ENCODE data around the gene CLDN11. TPM values are rescaled to one million over a fixed set of nuclear protein-coding genes. Genes with fewer than 3 reads are reported as not detected.

Gene CLDN11
- total RNA-seq, 1 experiment from 2014 or later = 12.1 TPM

DNA sequence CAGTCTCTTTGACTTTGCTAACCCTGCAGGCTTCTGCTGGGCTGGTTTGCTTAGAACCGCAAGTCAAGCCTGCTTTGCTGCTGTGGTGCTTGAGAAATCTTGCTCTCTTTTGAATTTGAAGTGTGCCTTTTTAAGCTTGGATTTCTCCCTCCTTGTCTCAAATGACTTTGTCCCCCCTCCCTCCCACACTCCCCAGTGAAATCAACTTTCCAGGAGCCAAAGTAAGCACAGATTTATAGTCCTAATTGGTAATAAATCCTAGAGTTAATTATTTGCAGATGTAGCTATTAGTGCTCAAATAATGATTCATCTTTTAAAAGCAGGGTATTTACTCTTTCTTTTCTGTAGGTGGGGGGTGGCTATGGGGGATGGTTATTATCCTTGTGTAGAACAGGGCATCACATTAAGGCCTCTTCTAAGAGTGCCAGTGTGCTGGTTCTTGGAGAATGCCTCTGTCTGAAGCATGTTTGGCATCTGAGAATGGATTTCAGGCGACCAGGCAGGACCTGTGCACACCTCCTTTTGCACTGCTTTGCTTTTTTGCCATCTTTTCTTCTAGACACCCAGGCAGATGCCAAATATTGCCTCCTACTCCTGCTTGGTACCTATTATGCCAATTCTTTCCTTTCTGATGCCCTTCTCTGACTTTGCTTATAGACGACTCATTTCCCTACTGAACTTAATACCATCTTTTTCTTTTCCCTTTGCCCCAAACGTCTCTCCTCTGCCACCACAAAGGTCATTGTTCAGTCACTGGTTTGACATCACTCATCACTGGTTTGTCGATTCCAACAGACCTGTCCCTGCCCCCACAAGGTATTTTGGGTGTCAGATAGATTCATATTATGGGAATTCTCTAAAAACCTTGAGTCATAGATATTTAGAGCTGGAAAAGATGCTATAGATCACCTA lies 50.7 kb downstream of the CLDN11 start:
- Mint-ChIP-seq H3K4me3 (no peak overlapping the region), H3K36me3 (no peaks in the 10 kb centered on the region), H3K4me1 (peaks cover 42% of the 10 kb centered on the region), H3K27ac (no peak overlapping the region), H3K9me3 (no peaks in the 10 kb centered on the region), H3K27me3 (ENCODE audit: low read depth) (no peaks in the 10 kb centered on the region)
- TF ChIP-seq TEAD4 (CRISPR knock-in tag; IDR thresholded peaks at IDR 0.05) (no peak), MYBL2 (CRISPR knock-in tag; IDR thresholded peaks at IDR 0.05) (no peak), ZNF263 (CRISPR knock-in tag; IDR thresholded peaks at IDR 0.05; ENCODE audit: low read depth) (no peak), PRRX2 (CRISPR knock-in tag; IDR thresholded peaks at IDR 0.05) (no peak), CBFB (CRISPR knock-in tag; IDR thresholded peaks at IDR 0.05; ENCODE audit: low read depth) (no peak), TCF7 (CRISPR knock-in tag; IDR thresholded peaks at IDR 0.05; ENCODE audit: low read depth) (no peak), ZNF423 (CRISPR knock-in tag; IDR thresholded peaks at IDR 0.05) (no peak), ESRRA (CRISPR knock-in tag; IDR thresholded peaks at IDR 0.05; ENCODE audit: borderline replicate concordance) (no peak), RORB (CRISPR knock-in tag; IDR thresholded peaks at IDR 0.05) (no peak), NFE2L1 (CRISPR knock-in tag; IDR thresholded peaks at IDR 0.05) (no peak)
- TF ChIP-seq, protein P1, sequence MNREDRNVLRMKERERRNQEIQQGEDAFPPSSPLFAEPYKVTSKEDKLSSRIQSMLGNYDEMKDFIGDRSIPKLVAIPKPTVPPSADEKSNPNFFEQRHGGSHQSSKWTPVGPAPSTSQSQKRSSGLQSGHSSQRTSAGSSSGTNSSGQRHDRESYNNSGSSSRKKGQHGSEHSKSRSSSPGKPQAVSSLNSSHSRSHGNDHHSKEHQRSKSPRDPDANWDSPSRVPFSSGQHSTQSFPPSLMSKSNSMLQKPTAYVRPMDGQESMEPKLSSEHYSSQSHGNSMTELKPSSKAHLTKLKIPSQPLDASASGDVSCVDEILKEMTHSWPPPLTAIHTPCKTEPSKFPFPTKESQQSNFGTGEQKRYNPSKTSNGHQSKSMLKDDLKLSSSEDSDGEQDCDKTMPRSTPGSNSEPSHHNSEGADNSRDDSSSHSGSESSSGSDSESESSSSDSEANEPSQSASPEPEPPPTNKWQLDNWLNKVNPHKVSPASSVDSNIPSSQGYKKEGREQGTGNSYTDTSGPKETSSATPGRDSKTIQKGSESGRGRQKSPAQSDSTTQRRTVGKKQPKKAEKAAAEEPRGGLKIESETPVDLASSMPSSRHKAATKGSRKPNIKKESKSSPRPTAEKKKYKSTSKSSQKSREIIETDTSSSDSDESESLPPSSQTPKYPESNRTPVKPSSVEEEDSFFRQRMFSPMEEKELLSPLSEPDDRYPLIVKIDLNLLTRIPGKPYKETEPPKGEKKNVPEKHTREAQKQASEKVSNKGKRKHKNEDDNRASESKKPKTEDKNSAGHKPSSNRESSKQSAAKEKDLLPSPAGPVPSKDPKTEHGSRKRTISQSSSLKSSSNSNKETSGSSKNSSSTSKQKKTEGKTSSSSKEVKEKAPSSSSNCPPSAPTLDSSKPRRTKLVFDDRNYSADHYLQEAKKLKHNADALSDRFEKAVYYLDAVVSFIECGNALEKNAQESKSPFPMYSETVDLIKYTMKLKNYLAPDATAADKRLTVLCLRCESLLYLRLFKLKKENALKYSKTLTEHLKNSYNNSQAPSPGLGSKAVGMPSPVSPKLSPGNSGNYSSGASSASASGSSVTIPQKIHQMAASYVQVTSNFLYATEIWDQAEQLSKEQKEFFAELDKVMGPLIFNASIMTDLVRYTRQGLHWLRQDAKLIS (CRISPR knock-in tag; IDR thresholded peaks at IDR 0.05; ENCODE audit: borderline replicate concordance) = no peak
- TF ChIP-seq, protein P2, sequence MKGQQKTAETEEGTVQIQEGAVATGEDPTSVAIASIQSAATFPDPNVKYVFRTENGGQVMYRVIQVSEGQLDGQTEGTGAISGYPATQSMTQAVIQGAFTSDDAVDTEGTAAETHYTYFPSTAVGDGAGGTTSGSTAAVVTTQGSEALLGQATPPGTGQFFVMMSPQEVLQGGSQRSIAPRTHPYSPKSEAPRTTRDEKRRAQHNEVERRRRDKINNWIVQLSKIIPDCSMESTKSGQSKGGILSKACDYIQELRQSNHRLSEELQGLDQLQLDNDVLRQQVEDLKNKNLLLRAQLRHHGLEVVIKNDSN (CRISPR knock-in tag; IDR thresholded peaks at IDR 0.05) = no peak
- TF ChIP-seq, protein P3, sequence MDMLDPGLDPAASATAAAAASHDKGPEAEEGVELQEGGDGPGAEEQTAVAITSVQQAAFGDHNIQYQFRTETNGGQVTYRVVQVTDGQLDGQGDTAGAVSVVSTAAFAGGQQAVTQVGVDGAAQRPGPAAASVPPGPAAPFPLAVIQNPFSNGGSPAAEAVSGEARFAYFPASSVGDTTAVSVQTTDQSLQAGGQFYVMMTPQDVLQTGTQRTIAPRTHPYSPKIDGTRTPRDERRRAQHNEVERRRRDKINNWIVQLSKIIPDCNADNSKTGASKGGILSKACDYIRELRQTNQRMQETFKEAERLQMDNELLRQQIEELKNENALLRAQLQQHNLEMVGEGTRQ (CRISPR knock-in tag; IDR thresholded peaks at IDR 0.05) = no peak
- TF ChIP-seq, protein P4, sequence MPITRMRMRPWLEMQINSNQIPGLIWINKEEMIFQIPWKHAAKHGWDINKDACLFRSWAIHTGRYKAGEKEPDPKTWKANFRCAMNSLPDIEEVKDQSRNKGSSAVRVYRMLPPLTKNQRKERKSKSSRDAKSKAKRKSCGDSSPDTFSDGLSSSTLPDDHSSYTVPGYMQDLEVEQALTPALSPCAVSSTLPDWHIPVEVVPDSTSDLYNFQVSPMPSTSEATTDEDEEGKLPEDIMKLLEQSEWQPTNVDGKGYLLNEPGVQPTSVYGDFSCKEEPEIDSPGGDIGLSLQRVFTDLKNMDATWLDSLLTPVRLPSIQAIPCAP (CRISPR knock-in tag; IDR thresholded peaks at IDR 0.05) = no peak
- TF ChIP-seq, protein P5, sequence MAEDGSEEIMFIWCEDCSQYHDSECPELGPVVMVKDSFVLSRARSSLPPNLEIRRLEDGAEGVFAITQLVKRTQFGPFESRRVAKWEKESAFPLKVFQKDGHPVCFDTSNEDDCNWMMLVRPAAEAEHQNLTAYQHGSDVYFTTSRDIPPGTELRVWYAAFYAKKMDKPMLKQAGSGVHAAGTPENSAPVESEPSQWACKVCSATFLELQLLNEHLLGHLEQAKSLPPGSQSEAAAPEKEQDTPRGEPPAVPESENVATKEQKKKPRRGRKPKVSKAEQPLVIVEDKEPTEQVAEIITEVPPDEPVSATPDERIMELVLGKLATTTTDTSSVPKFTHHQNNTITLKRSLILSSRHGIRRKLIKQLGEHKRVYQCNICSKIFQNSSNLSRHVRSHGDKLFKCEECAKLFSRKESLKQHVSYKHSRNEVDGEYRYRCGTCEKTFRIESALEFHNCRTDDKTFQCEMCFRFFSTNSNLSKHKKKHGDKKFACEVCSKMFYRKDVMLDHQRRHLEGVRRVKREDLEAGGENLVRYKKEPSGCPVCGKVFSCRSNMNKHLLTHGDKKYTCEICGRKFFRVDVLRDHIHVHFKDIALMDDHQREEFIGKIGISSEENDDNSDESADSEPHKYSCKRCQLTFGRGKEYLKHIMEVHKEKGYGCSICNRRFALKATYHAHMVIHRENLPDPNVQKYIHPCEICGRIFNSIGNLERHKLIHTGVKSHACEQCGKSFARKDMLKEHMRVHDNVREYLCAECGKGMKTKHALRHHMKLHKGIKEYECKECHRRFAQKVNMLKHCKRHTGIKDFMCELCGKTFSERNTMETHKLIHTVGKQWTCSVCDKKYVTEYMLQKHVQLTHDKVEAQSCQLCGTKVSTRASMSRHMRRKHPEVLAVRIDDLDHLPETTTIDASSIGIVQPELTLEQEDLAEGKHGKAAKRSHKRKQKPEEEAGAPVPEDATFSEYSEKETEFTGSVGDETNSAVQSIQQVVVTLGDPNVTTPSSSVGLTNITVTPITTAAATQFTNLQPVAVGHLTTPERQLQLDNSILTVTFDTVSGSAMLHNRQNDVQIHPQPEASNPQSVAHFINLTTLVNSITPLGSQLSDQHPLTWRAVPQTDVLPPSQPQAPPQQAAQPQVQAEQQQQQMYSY (CRISPR knock-in tag; IDR thresholded peaks at IDR 0.05) = no peak
- TF ChIP-seq, protein P6, sequence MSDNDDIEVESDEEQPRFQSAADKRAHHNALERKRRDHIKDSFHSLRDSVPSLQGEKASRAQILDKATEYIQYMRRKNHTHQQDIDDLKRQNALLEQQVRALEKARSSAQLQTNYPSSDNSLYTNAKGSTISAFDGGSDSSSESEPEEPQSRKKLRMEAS (CRISPR knock-in tag; IDR thresholded peaks at IDR 0.05) = no peak
- no peak for DNase-seq (ENCODE audit: low spot score)
- POLR2A ChIA-PET = no interaction called here
- CTCF ChIA-PET = interaction anchor here (0.6 to 1.5 kb wide), 3 partner anchors 73 to 390 kb away, joined by 3 to 5 read pairs (median 4); no protein-coding TSS in a partner anchor
- ATAC-seq = no peak

Data from WTC11 (cell line).